AG04449 (cell line): Measurements from ENCODE around the gene UBE2F.

Experiments used
- CTCF ChIA-PET: fragments of 350-600 bp; formaldehyde crosslinking; extraction: SDS; loops from one replicate; lab custom pipeline; 2021; ENCODE audit warnings: antibody characterized with exemption; lab: Yijun Ruan, JAX
- POLR2A ChIA-PET: fragments of 400-600, 350-600 bp; formaldehyde crosslinking; extraction: SDS; loops from one replicate; lab custom pipeline; 2020; ENCODE audit warnings: antibody characterized with exemption, inconsistent platforms; lab: Yijun Ruan, JAX
- DNase-seq: peaks from one replicate; pipeline ENCODE4 v3.0.0-alpha.2; 2010; ENCODE audit warnings: low read depth, low spot score
- H3K4me3 ChIP-seq: 2 replicates; pipeline ENCODE4 v1.5.1; 2011; ENCODE audit warnings: low read depth, mild to moderate bottlenecking, control low read depth, low read length
- CTCF ChIP-seq: IDR thresholded peaks from one replicate; pipeline ENCODE4 v1.5.1; 2011; ENCODE audit warnings: mild to moderate bottlenecking, moderate library complexity, low read length, control low read depth, inconsistent platforms; ENCODE audit not compliant: insufficient read depth; ENCODE audit errors: missing control alignments

UBE2F gene

DNA sequence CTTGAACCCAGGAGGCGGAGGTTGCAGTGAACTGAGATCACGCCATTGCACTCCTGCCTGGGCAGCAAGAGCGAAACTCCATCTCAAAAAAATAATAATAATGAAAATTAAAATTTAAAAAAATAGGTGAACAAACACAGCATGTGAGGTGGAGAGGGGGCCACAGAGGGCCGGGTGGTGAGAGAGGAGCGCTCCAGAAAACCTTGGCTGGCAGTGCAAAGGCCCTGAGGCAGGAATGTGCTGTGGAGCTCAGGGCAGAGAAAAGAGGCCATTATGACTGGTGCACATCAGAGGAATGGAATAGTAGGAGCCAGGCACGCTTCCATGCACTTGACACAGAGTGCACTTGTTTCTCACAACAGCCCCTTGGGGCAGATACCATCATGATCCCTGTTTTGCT is 72.3 kb downstream of the UBE2F start:
- POLR2A ChIA-PET = no interaction called here
- no peak for TF ChIP-seq CTCF
- CTCF ChIA-PET = no interaction called here
- no peak overlapping the region for H3K4me3 ChIP-seq
- DNase-seq = no peak

GRCh38 chr2:238039985-238040384 is 73.2 kb downstream of the UBE2F start:
- ChIA-PET POLR2A (interaction anchor here (0.6 to 0.8 kb wide), 2 partner anchors 10 to 47 kb away, joined by 3 read pairs; no protein-coding TSS in a partner anchor), CTCF (interaction anchor here (0.8 kb wide), 1 partner anchor 224 kb away, joined by 3 read pairs; no protein-coding TSS in a partner anchor)
- no peak overlapping the region for H3K4me3 ChIP-seq
- TF ChIP-seq CTCF = no peak
- DNase-seq = no peak

- TF ChIP-seq CTCF = no peak
- POLR2A ChIA-PET = no interaction called here
Observed at GRCh38 chr2:238040918-238041317, 74.1 kb downstream of the UBE2F start.

DNA sequence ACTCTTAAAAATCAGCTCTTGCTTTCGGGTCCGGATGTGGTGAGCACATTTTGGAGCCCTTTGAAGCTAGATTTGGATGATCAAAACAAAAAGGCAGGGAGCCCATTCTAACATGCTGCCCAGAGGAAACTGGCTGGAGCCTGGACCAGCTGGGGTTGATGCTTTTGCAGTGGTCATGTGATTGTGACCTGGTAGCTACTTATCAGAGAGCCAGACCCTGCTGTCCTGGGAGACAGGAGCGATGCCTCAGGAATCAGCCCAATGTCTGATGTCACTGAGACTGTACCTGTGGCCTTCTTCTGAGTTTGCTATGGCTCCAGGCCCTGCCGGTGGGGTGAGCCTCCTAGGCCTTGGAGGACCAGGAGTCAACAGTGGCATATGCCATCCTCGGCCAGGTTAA is 75.3 kb downstream of the UBE2F start:
- POLR2A ChIA-PET = no interaction called here
- CTCF ChIA-PET = interaction anchor here (1.3 kb wide), 1 partner anchor 11 kb away, joined by 3 read pairs; no protein-coding TSS in a partner anchor
- no peak for DNase-seq
- no peak overlapping the region for H3K4me3 ChIP-seq
- no peak for TF ChIP-seq CTCF

More at GRCh38 chr2:238040918-238041317, 74.1 kb downstream of the UBE2F start:
- no peak for DNase-seq
- CTCF ChIA-PET = interaction anchor here (1.3 kb wide), 1 partner anchor 13 kb away, joined by 3 read pairs; no protein-coding TSS in a partner anchor
- no peak overlapping the region for H3K4me3 ChIP-seq

DNA sequence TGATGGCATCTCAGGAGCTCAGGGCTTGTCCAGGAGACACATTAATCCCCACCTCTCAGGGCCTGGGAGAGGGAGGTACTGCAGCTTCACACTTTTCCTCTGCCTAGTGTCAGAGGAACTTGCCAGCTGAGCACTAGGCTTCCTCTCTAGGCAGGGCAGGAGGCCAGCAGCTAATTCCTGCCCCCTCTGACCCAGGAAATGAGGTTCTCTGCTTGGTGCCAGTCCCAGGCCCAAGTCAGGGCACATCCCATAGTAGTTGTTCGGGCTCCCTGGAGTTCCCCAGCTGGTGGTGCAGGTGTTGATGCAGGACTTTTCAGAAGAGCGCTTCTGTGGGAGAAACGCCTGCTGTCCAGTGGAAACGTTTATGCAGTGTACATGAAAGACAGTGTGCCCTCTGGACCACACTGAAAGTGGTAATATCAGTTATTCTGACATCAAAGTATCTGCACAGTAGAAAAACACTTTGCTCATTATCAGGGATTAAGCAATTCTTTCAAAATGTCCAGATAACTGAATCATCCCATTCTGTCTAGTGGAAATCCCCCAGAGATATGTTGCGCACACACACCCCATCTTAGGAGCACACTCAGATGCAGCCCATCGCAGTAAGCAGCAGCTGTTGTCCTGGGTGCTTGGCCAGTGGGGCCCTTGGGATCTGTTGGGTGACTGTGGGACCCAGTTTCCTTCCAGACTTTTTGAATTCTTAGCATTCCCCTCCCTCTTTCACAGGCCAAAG is 76.2 kb downstream of the UBE2F start:
- no peak for TF ChIP-seq CTCF
- DNase-seq = no peak
- CTCF ChIA-PET = interaction anchor here (1.0 kb wide), 1 partner anchor 19 kb away, joined by 4 read pairs; no protein-coding TSS in a partner anchor
- POLR2A ChIA-PET = no interaction called here
- no peak overlapping the region for H3K4me3 ChIP-seq

DNA sequence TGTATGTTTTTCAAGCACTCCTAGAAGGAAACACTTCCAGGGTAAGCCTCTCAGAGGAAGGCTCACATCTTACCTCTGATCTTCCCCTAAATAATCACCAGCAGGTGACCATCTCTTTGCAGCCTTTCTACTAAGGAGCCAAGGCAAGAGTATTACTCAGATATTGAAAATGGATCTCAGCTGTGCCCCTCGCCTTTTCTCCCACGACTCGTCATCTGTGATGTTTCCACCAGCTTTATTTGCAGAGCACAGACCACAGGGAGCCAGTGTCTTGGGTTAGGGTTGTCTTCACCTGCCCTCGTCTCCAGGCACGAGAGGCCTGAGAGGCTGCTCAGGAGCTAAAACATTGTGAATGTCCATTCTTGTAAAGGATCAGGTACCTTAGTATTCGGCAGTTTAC is 77.0 kb downstream of the UBE2F start:
- no peak overlapping the region for H3K4me3 ChIP-seq
- DNase-seq = no peak
- ChIA-PET CTCF (interaction anchor here (1.0 kb wide), 1 partner anchor 18 kb away, joined by 4 read pairs; no protein-coding TSS in a partner anchor), POLR2A (no interaction called here)
- TF ChIP-seq CTCF = no peak
